Breast epithelium (tissue), 3 donors: ENCODE measurements around the gene COL16A1.

Experiments used
- POLR2AphosphoS5 ChIP-seq, 3 donors: sonication (generic); formaldehyde crosslinking; IDR thresholded peaks; one replicate each; pipeline ENCODE4 v1.6.1; 2017; ENCODE audit warnings: antibody characterized with exemption in 3 of 3
- TF ChIP-seq, protein P1 (sequence below), 3 donors: fragments of 450-650 bp; IDR thresholded peaks; one replicate each; pipeline ENCODE4 v1.5.1; 2016 to 2017; ENCODE audit warnings: antibody characterized with exemption in 3 of 3, mild to moderate bottlenecking in 3 of 3, moderate library complexity in 3 of 3

DNA sequence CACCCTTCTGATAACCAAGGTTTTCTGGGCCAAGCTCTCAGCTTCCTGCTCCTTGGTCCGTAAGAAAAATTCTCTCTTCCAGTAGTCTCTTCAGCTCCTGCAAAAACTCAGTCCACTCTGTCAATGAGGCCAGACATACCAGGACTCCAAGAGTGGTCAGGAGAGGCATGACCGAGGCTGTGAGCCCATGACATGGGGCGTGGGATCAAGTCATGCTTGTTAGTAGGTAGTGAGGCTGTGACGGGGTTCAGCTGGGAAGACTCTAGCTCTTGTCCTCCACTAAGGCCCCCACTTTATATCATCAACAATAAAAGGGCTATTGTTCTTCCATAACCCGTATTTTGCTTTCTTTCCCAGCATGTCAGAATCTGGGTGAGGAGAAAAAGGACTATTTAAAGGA is 96.5 kb downstream of the COL16A1 start:
- TF ChIP-seq, protein P1, sequence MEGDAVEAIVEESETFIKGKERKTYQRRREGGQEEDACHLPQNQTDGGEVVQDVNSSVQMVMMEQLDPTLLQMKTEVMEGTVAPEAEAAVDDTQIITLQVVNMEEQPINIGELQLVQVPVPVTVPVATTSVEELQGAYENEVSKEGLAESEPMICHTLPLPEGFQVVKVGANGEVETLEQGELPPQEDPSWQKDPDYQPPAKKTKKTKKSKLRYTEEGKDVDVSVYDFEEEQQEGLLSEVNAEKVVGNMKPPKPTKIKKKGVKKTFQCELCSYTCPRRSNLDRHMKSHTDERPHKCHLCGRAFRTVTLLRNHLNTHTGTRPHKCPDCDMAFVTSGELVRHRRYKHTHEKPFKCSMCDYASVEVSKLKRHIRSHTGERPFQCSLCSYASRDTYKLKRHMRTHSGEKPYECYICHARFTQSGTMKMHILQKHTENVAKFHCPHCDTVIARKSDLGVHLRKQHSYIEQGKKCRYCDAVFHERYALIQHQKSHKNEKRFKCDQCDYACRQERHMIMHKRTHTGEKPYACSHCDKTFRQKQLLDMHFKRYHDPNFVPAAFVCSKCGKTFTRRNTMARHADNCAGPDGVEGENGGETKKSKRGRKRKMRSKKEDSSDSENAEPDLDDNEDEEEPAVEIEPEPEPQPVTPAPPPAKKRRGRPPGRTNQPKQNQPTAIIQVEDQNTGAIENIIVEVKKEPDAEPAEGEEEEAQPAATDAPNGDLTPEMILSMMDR (IDR thresholded peaks at IDR 0.05) = no peak
- no peak for TF ChIP-seq POLR2AphosphoS5 (IDR thresholded peaks at IDR 0.05)
